ENCODE data around the gene SPANXA1. TPM values are rescaled to one million over a fixed set of nuclear protein-coding genes. Genes with fewer than 3 reads are reported as not detected.
"Not testable (repeated sequence)": the region's sequence is repeated elsewhere in the genome, so short reads cannot be mapped to it uniquely, and the experiment has no call there.

Gene SPANXA1, protein sequence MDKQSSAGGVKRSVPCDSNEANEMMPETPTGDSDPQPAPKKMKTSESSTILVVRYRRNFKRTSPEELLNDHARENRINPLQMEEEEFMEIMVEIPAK
- total RNA-seq: not detected

DNA sequence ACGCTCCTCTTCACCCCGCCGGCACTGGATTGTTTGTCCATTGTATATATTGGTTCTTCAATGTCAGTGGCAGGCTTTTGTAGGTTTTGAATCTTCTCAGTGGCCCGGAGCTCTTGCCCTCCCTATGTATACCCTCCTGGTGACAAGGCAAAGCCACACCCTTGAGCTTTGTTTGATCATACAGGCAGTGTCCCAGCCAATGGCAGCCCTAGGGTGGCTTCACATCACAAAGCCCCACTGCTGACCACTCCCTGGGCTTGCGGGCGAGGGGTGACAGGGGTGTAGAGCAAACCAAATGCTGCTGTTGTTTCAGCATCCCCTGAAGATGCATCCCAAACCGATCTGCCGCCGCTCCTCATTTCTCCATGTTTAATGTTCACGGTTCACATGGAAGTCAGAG is at the start of gene SPANXA1:
Gene SPANXA1, minus strand, starts transcription at position 101 of the 400 bp plus-strand sequence. Its CDS starts 60 bp downstream, at position 41.
- H3K4me1 Mint-ChIP-seq; POLR2A ChIA-PET; ATAC-seq (ENCODE audit: low read depth): not testable (repeated sequence)

DNA sequence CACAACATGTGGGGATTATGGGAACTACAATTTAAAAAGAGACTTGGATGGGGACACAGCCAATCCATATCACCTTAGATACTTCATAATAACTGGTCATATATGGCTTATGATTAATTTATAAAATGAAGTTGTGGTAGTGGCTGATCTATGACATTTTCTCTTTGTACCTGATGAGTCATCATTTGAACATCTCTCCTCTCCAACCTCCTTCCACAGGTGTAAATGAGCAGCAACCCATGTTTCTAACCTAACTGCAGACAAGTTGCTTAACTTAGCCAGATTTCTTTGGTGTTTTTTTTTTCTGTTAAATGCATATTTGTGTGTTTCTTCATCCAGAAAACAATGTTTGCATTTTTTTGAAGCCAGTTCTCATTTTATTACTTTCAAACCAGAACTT is 47.6 kb upstream of the SPANXA1 start:
- Mint-ChIP-seq H3K4me1 (no peaks in the 10 kb centered on the region), H3K27ac (no peak overlapping the region), H3K4me3 (no peak overlapping the region), H3K36me3 (no peaks in the 10 kb centered on the region), H3K27me3 (no peaks in the 10 kb centered on the region), H3K9me3 (peaks cover 3% of the 10 kb centered on the region)
- DNase-seq (no peak), ATAC-seq (ENCODE audit: low read depth) (no peak)
- POLR2A ChIA-PET: no interaction called here

More for the DNA sequence above, at the start of gene SPANXA1:
- DNase-seq, H3K36me3 Mint-ChIP-seq, H3K27me3 Mint-ChIP-seq, H3K4me3 Mint-ChIP-seq, H3K27ac Mint-ChIP-seq, H3K9me3 Mint-ChIP-seq: not testable (repeated sequence)

DNA sequence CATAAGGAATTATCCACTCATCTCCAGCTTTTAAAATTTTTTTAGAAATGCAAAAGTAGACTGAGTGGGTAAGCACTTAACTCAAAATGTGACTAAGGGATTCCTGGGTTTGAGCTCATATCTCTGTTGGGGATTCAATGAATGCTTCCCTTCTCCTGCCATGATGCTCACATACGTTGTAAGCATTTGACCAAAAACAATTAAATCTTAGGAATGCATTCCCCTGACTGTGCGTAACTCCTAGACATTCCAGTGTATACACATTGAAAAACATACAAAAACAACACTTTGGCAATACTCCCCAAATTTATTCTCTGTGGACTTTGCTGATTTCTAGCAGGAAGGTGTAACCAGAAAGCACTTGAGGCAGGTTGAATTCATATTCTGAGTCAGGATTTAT is 34.8 kb upstream of the SPANXA1 start:
- Mint-ChIP-seq H3K4me3 (no peak overlapping the region), H3K27me3 (no peaks in the 10 kb centered on the region), H3K36me3 (no peaks in the 10 kb centered on the region), H3K27ac (no peak overlapping the region), H3K9me3 (peaks cover 4% of the 10 kb centered on the region), H3K4me1 (no peaks in the 10 kb centered on the region)
- ATAC-seq (ENCODE audit: low read depth) (no peak), DNase-seq (no peak)
- POLR2A ChIA-PET: no interaction called here

DNA sequence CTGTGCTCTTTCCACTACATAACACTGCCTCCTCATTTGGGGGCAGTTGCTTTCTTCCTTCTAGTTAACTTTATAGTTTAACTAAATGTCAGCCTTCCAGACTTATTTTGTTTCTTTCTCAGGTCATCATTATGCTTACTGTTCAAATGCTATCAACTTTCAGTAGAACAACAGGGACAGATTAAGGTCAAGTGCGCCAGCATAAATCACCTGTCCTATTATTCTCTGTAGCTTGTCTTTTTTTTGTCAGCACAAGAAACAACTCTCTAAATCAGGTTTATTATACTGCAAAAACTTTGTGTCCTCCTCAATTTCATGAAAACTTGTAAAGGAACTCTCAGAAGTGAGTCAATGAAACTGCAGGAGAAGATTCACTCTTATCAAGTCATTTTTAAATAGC is 24.6 kb upstream of the SPANXA1 start:
- no peak for DNase-seq
- no peaks in the 10 kb centered on the region for H3K4me1 Mint-ChIP-seq
- ATAC-seq (ENCODE audit: low read depth): no peak
- POLR2A ChIA-PET: no interaction called here
- H3K36me3 Mint-ChIP-seq: no peaks in the 10 kb centered on the region
- no peaks in the 10 kb centered on the region for H3K27me3 Mint-ChIP-seq
- H3K4me3 Mint-ChIP-seq: no peak overlapping the region
- no peak overlapping the region for H3K27ac Mint-ChIP-seq
- no peaks in the 10 kb centered on the region for H3K9me3 Mint-ChIP-seq

DNA sequence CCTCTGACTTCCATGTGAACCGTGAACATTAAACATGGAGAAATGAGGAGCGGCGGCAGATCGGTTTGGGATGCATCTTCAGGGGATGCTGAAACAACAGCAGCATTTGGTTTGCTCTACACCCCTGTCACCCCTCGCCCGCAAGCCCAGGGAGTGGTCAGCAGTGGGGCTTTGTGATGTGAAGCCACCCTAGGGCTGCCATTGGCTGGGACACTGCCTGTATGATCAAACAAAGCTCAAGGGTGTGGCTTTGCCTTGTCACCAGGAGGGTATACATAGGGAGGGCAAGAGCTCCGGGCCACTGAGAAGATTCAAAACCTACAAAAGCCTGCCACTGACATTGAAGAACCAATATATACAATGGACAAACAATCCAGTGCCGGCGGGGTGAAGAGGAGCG is 4.9 kb upstream of the SPANXA1 start, which contains the start of gene SPANXA2:
Gene SPANXA2, plus strand, starts transcription at position 301 of the 400 bp plus-strand sequence. Its CDS starts 60 bp downstream, at position 361.
- POLR2A ChIA-PET; H3K36me3 Mint-ChIP-seq; H3K4me1 Mint-ChIP-seq; H3K4me3 Mint-ChIP-seq; H3K9me3 Mint-ChIP-seq; DNase-seq; ATAC-seq (ENCODE audit: low read depth); H3K27ac Mint-ChIP-seq; H3K27me3 Mint-ChIP-seq: not testable (repeated sequence)

DNA sequence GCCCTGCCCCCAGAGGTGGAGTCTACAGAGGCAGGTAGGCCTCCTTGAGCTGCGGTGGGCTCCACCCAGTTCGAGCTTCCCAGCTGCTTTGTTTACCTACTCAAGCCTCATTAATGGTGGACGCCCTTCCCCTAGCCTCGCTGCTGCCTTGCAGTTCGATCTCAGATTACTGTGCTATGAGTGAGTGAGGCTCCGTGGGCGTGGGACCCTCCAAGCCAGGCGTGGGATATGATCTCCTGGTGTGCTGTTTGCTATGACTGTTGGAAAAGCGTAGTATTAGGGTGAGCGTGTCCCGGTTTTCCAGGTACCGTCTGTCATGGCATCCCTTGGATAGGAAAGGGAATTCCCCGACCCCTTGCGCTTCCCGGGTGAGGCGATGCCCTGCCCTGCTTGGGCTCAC is 42.0 kb downstream of the SPANXA1 start:
- H3K4me3 Mint-ChIP-seq: not testable (repeated sequence)

More for the DNA sequence above, 42.0 kb downstream of the SPANXA1 start:
- H3K27me3 Mint-ChIP-seq; ATAC-seq (ENCODE audit: low read depth); H3K4me1 Mint-ChIP-seq; H3K9me3 Mint-ChIP-seq; H3K36me3 Mint-ChIP-seq; POLR2A ChIA-PET; H3K27ac Mint-ChIP-seq; DNase-seq: not testable (repeated sequence)

Other genes with a start within 250 kb of the SPANXA1 start
- gene SPANXA2, start 5.0 kb upstream of the SPANXA1 start, total RNA-seq: not detected
- gene SPANXD, start 114.0 kb upstream of the SPANXA1 start, total RNA-seq: not detected